Astrocyte (in vitro differentiated cells and primary cell): ENCODE measurements around the gene ASB8.

ENCODE experiments used
- EZH2 ChIP-seq: IDR thresholded peaks from 2 replicates; pipeline ENCODE4 v1.6.1; 2012; ENCODE audit warnings: mild to moderate bottlenecking, low read length, inconsistent platforms; ENCODE audit not compliant: insufficient read depth
- TF ChIP-seq, protein P1 (sequence below): IDR thresholded peaks from 2 replicates; pipeline ENCODE4 v1.5.1; 2011; ENCODE audit warnings: low read depth, mild to moderate bottlenecking, inconsistent platforms, low read length, moderate library complexity; ENCODE audit not compliant: insufficient read depth

DNA sequence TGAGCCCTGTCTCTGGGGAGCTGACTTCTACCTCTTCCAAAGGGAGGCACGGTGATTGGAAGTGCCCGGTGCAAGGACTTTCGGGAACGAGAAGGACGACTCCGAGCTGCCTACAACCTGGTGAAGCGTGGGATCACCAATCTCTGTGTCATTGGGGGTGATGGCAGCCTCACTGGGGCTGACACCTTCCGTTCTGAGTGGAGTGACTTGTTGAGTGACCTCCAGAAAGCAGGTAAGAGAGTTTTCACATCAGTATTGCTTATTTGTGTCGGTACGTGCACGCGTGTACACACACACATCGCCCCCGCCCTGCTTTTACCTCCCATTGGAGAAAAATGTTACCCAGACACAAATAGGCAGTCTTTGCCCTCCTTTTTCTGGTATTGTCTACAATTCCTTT, 24.5 kb downstream of the ASB8 start:
- TF ChIP-seq EZH2 = no peak
- TF ChIP-seq, protein P1, sequence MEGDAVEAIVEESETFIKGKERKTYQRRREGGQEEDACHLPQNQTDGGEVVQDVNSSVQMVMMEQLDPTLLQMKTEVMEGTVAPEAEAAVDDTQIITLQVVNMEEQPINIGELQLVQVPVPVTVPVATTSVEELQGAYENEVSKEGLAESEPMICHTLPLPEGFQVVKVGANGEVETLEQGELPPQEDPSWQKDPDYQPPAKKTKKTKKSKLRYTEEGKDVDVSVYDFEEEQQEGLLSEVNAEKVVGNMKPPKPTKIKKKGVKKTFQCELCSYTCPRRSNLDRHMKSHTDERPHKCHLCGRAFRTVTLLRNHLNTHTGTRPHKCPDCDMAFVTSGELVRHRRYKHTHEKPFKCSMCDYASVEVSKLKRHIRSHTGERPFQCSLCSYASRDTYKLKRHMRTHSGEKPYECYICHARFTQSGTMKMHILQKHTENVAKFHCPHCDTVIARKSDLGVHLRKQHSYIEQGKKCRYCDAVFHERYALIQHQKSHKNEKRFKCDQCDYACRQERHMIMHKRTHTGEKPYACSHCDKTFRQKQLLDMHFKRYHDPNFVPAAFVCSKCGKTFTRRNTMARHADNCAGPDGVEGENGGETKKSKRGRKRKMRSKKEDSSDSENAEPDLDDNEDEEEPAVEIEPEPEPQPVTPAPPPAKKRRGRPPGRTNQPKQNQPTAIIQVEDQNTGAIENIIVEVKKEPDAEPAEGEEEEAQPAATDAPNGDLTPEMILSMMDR = no peak
